Measurements from ENCODE around the gene NACC1. TPM values are rescaled to one million over a fixed set of nuclear protein-coding genes. Genes with fewer than 3 reads are reported as not detected.

The NACC1 gene
- total RNA-seq, 2 donors from 2014 or later: 25.4 to 27.3 TPM

GRCh38 chr19:13134626-13135025 is 16.6 kb downstream of the NACC1 start:
- Histone ChIP-seq H3K27me3 (no peaks in the 10 kb centered on the region), H3K4me1 (peaks cover 0 to 19% of the 10 kb centered on the region in 2 donors), H3K36me3 (peaks cover 41% of the 10 kb centered on the region), H3K9me3 (no peaks in the 10 kb centered on the region), H3K4me3 (no peak overlapping the region), H3K27ac (peak overlapping the region; percentile 53 to 54)
- TF ChIP-seq CTCF (IDR thresholded peaks at IDR 0.05): no peak
- no peak for DNase-seq (ENCODE audit: low spot score)

GRCh38 chr19:13135068-13136062 is 17.3 kb downstream of the NACC1 start:
- no peak overlapping the region for H3K4me3 ChIP-seq
- no peaks in the 10 kb centered on the region for H3K27me3 ChIP-seq
- H3K27ac ChIP-seq: peak overlapping the region; percentile 53 to 54
- no peaks in the 10 kb centered on the region for H3K9me3 ChIP-seq
- TF ChIP-seq CTCF (IDR thresholded peaks at IDR 0.05): no peak
- DNase-seq (ENCODE audit: low spot score): no peak
- peaks cover 41% of the 10 kb centered on the region for H3K36me3 ChIP-seq
- H3K4me1 ChIP-seq: peaks cover 0 to 19% of the 10 kb centered on the region in 2 donors

- no peak for TF ChIP-seq CTCF (IDR thresholded peaks at IDR 0.05)
- Histone ChIP-seq H3K9me3 (no peaks in the 10 kb centered on the region), H3K27me3 (no peaks in the 10 kb centered on the region), H3K27ac (no peak overlapping the region), H3K4me3 (no peak overlapping the region), H3K36me3 (peaks cover 41% of the 10 kb centered on the region), H3K4me1 (peaks cover 0 to 19% of the 10 kb centered on the region in 2 donors)
- DNase-seq (ENCODE audit: low spot score): no peak
These were observed 19.3 kb downstream of the NACC1 start for GRCh38 chr19:13137290-13137794.

- Histone ChIP-seq H3K36me3 (peaks cover 41% of the 10 kb centered on the region), H3K4me3 (no peak overlapping the region), H3K27ac (no peak overlapping the region), H3K9me3 (no peaks in the 10 kb centered on the region), H3K4me1 (peaks cover 0 to 19% of the 10 kb centered on the region in 2 donors), H3K27me3 (no peaks in the 10 kb centered on the region)
- TF ChIP-seq CTCF (IDR thresholded peaks at IDR 0.05): no peak
- no peak for DNase-seq (ENCODE audit: low spot score)
These were observed 20.3 kb downstream of the NACC1 start for GRCh38 chr19:13138171-13138915.

- H3K27ac ChIP-seq: no peak overlapping the region
- TF ChIP-seq CTCF (IDR thresholded peaks at IDR 0.05): no peak
These were observed 20.8 kb downstream of the NACC1 start for GRCh38 chr19:13138916-13139198.

More at GRCh38 chr19:13138916-13139198, 20.8 kb downstream of the NACC1 start:
- Histone ChIP-seq H3K4me1 (peaks cover 0 to 15% of the 10 kb centered on the region in 2 donors), H3K4me3 (no peak overlapping the region), H3K36me3 (peaks cover 42% of the 10 kb centered on the region), H3K27me3 (no peaks in the 10 kb centered on the region), H3K9me3 (no peaks in the 10 kb centered on the region)
- DNase-seq (ENCODE audit: low spot score): no peak

Data from right atrium auricular region (tissue), 2 donors.